Endothelial cell (in vitro differentiated cells): ENCODE data around the gene MLPH. TPM values are rescaled to one million over a fixed set of nuclear protein-coding genes. Genes with fewer than 3 reads are reported as not detected.

Experiments used
- DNase-seq: peaks from one replicate; pipeline ENCODE4 v3.0.0; 2021; ENCODE audit warnings: low spot score
- H3K27ac Mint-ChIP-seq: one replicate; pipeline ENCODE4 v1.8.0; 2021; ENCODE audit warnings: mixed read lengths, inconsistent platforms; ENCODE audit not compliant: unreplicated experiment
- H3K27me3 Mint-ChIP-seq: one replicate; pipeline ENCODE4 v1.8.0; 2021; ENCODE audit warnings: mild to moderate bottlenecking, moderate library complexity, mixed read lengths, inconsistent platforms; ENCODE audit not compliant: unreplicated experiment
- H3K36me3 Mint-ChIP-seq: one replicate; pipeline ENCODE4 v1.8.0; 2021; ENCODE audit warnings: mild to moderate bottlenecking, low read depth, mixed read lengths, inconsistent platforms; ENCODE audit not compliant: unreplicated experiment
- H3K4me1 Mint-ChIP-seq: one replicate; pipeline ENCODE4 v1.8.0; 2021; ENCODE audit warnings: mild to moderate bottlenecking, mixed read lengths, inconsistent platforms; ENCODE audit not compliant: unreplicated experiment
- H3K4me3 Mint-ChIP-seq: one replicate; pipeline ENCODE4 v1.8.0; 2021; ENCODE audit warnings: mild to moderate bottlenecking, mixed read lengths, inconsistent platforms; ENCODE audit not compliant: unreplicated experiment
- H3K9me3 Mint-ChIP-seq: one replicate; pipeline ENCODE4 v1.8.0; 2021; ENCODE audit warnings: mixed read lengths, inconsistent platforms; ENCODE audit not compliant: unreplicated experiment
- CTCF ChIP-seq: fragments of 200-600 bp; sonication (generic); IDR thresholded peaks from one replicate; pipeline ENCODE4 v1.5.0; 2021; ENCODE audit warnings: antibody characterized with exemption; ENCODE audit not compliant: unreplicated experiment
- microRNA-seq: library from miRNA; unstranded; fragments of <30 nt; microRNA quantifications from one replicate; pipeline ENCODE4, GENCODE V29; 2020; ENCODE audit not compliant: unreplicated experiment
- total RNA-seq: library from RNA; stranded (reverse); fragmentation: NEBNext Ultra II Directional; extraction: Animal tissue kit (Norgen Biotek cat#: 25700); gene quantifications from one replicate; pipeline ENCODE4 v1.2.1, GENCODE V29; 2021; ENCODE audit not compliant: unreplicated experiment

MLPH gene
- total RNA-seq, 1 donor from 2014 or later = 0.36 TPM

GRCh38 chr2:237603718-237604362 lies 116.8 kb downstream of the MLPH start:
- H3K36me3 Mint-ChIP-seq = peaks cover 5% of the 10 kb centered on the region
- peaks cover 33% of the 10 kb centered on the region for H3K4me1 Mint-ChIP-seq
- H3K4me3 Mint-ChIP-seq = peak overlapping the region; percentile 63
- peaks cover 12% of the 10 kb centered on the region for H3K27me3 Mint-ChIP-seq
- H3K27ac Mint-ChIP-seq = peak overlapping the region; percentile 93
- no peaks in the 10 kb centered on the region for H3K9me3 Mint-ChIP-seq
- DNase-seq = peak; percentile 49
- TF ChIP-seq CTCF = no peak

GRCh38 chr2:237604391-237604790 lies 117.3 kb downstream of the MLPH start:
- Mint-ChIP-seq H3K27ac (peak overlapping the region; percentile 93), H3K4me3 (no peak overlapping the region), H3K9me3 (no peaks in the 10 kb centered on the region), H3K4me1 (peaks cover 33% of the 10 kb centered on the region), H3K27me3 (peaks cover 12% of the 10 kb centered on the region), H3K36me3 (peaks cover 5% of the 10 kb centered on the region)
- no peak for TF ChIP-seq CTCF
- DNase-seq = no peak

Small RNAs within 50 kb of the gene (microRNA-seq; reads per million reads assigned to microRNA genes)
- gene MIR6811 = not detected

Other genes with a start within 250 kb of the MLPH start
- 1.6 TPM for gene COL6A3, start 73.1 kb upstream of the MLPH start, total RNA-seq
- not detected for gene PRLH, start 79.3 kb downstream of the MLPH start, total RNA-seq
- gene RAB17, start 103.5 kb downstream of the MLPH start, total RNA-seq = 1.5 TPM
- 105 TPM for gene LRRFIP1, start 140.3 kb downstream of the MLPH start, total RNA-seq